Neural cell (in vitro differentiated cells): Measurements from ENCODE around the gene KRT74. TPM values are rescaled to one million over a fixed set of nuclear protein-coding genes. Genes with fewer than 3 reads are reported as not detected.
"Not testable (repeated sequence)": the region's sequence is repeated elsewhere in the genome, so short reads cannot be mapped to it uniquely, and the experiment has no call there.

Source experiments
- H2AFZ ChIP-seq: fragments of 200-600, 300-800 bp; sonication (generic), shearing (Covaris generic); 2 replicates; pipeline ENCODE4 v1.6.0; 2014; ENCODE audit warnings: low read depth, mild to moderate bottlenecking, antibody characterized with exemption, low read length, moderate library complexity
- H3F3A ChIP-seq: fragments of 200-600 bp; shearing (Covaris generic); 2 replicates; pipeline ENCODE4 v1.6.1; 2016; ENCODE audit warnings: mild to moderate bottlenecking, moderate library complexity, mixed read lengths, antibody characterized with exemption, low read length; ENCODE audit not compliant: insufficient read depth, poor library complexity, severe bottlenecking
- H3K27ac ChIP-seq: fragments of 200-600, 300-800 bp; sonication (generic), shearing (Covaris generic); 2 replicates; pipeline ENCODE4 v1.5.1; 2014; ENCODE audit warnings: mild to moderate bottlenecking, low read length, moderate library complexity
- H3K27me3 ChIP-seq: fragments of 300-800, 200-600 bp; sonication (generic), shearing (Covaris generic); 2 replicates; pipeline ENCODE4 v1.6.0; 2014; ENCODE audit warnings: mild to moderate bottlenecking, low read depth, low read length, moderate library complexity; ENCODE audit not compliant: insufficient read depth
- H3K36me3 ChIP-seq: fragments of 300-800, 200-600 bp; sonication (generic), shearing (Covaris generic); 2 replicates; pipeline ENCODE4 v1.5.1; 2014; ENCODE audit warnings: mild to moderate bottlenecking, antibody characterized with exemption, low read length, moderate library complexity; ENCODE audit not compliant: insufficient read depth
- H3K4me2 ChIP-seq: fragments of 300-800, 200-600 bp; sonication (generic), shearing (Covaris generic); 2 replicates; pipeline ENCODE4 v1.6.0; 2014; ENCODE audit warnings: mild to moderate bottlenecking, low read length
- H3K4me3 ChIP-seq: fragments of 300-800, 200-600 bp; sonication (generic), shearing (Covaris generic); 2 replicates; pipeline ENCODE4 v1.5.1; 2014; ENCODE audit warnings: mild to moderate bottlenecking, low read length, moderate library complexity
- H3K79me2 ChIP-seq: fragments of 200-600 bp; shearing (Covaris generic); replicated peaks from 2 replicates; pipeline ENCODE4 v1.6.0; 2014; ENCODE audit warnings: mild to moderate bottlenecking, low read length, moderate library complexity; ENCODE audit not compliant: insufficient read depth
- H3K9ac ChIP-seq: fragments of 300-800, 200-600 bp; sonication (generic), shearing (Covaris generic); 2 replicates; pipeline ENCODE4 v1.6.1; 2016; ENCODE audit warnings: mild to moderate bottlenecking, low read length, mixed read lengths
- H3K9me2 ChIP-seq: fragments of 200-600 bp; shearing (Covaris generic); 2 replicates; pipeline ENCODE4 v1.6.1; 2016; ENCODE audit warnings: mild to moderate bottlenecking, low read length, mixed read lengths; ENCODE audit not compliant: insufficient read depth
- H3K9me3 ChIP-seq: fragments of 200-600, 300-800 bp; sonication (generic), shearing (Covaris generic); 2 replicates; pipeline ENCODE4 v1.6.1; 2016; ENCODE audit warnings: mild to moderate bottlenecking, mixed run types, low read length, moderate library complexity, mixed read lengths
- H4K20me1 ChIP-seq: fragments of 200-600 bp; shearing (Covaris generic); 2 replicates; pipeline ENCODE4 v1.6.1; 2016; ENCODE audit warnings: mild to moderate bottlenecking, mixed run types; ENCODE audit not compliant: insufficient read depth
- EP300 ChIP-seq: fragments of 450-650 bp; conservative IDR thresholded peaks from 2 replicates; pipeline ENCODE4 v1.6.1; 2014; ENCODE audit warnings: antibody characterized with exemption, mild to moderate bottlenecking, moderate library complexity; ENCODE audit not compliant: poor library complexity, severe bottlenecking
- EZH2 ChIP-seq: fragments of 200-600, 300-800 bp; shearing (Covaris generic), sonication (generic); IDR thresholded peaks from 2 replicates; pipeline ENCODE4 v1.6.1; 2014; ENCODE audit warnings: antibody characterized with exemption, low read length, borderline replicate concordance, mild to moderate bottlenecking; ENCODE audit not compliant: insufficient read depth, poor library complexity, severe bottlenecking
- MXI1 ChIP-seq: fragments of 450-650 bp; conservative IDR thresholded peaks from 2 replicates; pipeline ENCODE4 v1.6.1; 2014; ENCODE audit warnings: antibody characterized with exemption, mild to moderate bottlenecking; ENCODE audit not compliant: poor library complexity, severe bottlenecking
- POLR2AphosphoS5 ChIP-seq: IDR thresholded peaks from 2 replicates; pipeline ENCODE4 v1.6.1; 2012
- RAD21 ChIP-seq: fragments of 450-650 bp; conservative IDR thresholded peaks from 2 replicates; pipeline ENCODE4 v1.6.1; 2014; ENCODE audit warnings: antibody characterized with exemption, mild to moderate bottlenecking, moderate library complexity
- SMC3 ChIP-seq: fragments of 450-650 bp; conservative IDR thresholded peaks from 2 replicates; pipeline ENCODE4 v1.6.1; 2014; ENCODE audit warnings: antibody characterized with exemption, mild to moderate bottlenecking, moderate library complexity; ENCODE audit not compliant: poor library complexity
- TAF1 ChIP-seq: IDR thresholded peaks from 2 replicates; pipeline ENCODE4 v1.6.1; 2012; ENCODE audit warnings: low read depth
- polyA plus RNA-seq: library from polyadenylated mRNA; depleted of rRNA; stranded (reverse); fragments of >200 nt; gene quantifications from 2 replicates; pipeline ENCODE4 v1.2.3, GENCODE V29; 2014
- TF ChIP-seq, protein P1 (sequence below): IDR thresholded peaks from 2 replicates; pipeline ENCODE4 v1.6.1; 2012; ENCODE audit warnings: borderline replicate concordance
- TF ChIP-seq, protein P2 (sequence below): fragments of 450-650 bp; IDR thresholded peaks from 2 replicates; pipeline ENCODE4 v1.5.1; 2014; ENCODE audit warnings: antibody characterized with exemption, mild to moderate bottlenecking, moderate library complexity; ENCODE audit not compliant: poor library complexity, severe bottlenecking

KRT74 gene
- polyA plus RNA-seq, 1 donor from 2014 or later: not detected

DNA sequence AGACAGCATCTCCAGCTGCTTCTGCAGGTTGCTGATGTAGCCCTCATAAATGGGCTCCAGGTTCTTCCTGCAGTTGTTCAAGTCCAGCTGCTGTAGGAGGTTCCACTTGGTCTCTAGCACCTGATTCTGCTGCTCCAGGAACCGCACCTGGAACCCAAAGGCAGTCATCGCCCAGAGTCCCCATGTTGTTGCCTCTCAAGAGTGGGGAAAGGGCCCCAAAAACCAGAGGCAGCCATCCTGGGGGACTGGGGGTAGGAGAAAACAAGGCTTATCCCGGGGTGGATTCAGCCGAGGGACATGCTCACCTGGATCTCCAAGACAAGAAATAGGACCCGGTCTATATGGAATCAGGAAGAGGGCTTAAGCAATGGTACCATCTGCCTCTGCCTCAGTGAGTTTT is 25.3 kb upstream of the KRT74 start:
- H3K79me2 ChIP-seq: no peaks in the 10 kb centered on the region
- no peak overlapping the region for H2AFZ ChIP-seq
- TF ChIP-seq TAF1: no peak
- TF ChIP-seq MXI1: no peak
- TF ChIP-seq SMC3: no peak
- TF ChIP-seq EP300: no peak
- TF ChIP-seq, protein P1, sequence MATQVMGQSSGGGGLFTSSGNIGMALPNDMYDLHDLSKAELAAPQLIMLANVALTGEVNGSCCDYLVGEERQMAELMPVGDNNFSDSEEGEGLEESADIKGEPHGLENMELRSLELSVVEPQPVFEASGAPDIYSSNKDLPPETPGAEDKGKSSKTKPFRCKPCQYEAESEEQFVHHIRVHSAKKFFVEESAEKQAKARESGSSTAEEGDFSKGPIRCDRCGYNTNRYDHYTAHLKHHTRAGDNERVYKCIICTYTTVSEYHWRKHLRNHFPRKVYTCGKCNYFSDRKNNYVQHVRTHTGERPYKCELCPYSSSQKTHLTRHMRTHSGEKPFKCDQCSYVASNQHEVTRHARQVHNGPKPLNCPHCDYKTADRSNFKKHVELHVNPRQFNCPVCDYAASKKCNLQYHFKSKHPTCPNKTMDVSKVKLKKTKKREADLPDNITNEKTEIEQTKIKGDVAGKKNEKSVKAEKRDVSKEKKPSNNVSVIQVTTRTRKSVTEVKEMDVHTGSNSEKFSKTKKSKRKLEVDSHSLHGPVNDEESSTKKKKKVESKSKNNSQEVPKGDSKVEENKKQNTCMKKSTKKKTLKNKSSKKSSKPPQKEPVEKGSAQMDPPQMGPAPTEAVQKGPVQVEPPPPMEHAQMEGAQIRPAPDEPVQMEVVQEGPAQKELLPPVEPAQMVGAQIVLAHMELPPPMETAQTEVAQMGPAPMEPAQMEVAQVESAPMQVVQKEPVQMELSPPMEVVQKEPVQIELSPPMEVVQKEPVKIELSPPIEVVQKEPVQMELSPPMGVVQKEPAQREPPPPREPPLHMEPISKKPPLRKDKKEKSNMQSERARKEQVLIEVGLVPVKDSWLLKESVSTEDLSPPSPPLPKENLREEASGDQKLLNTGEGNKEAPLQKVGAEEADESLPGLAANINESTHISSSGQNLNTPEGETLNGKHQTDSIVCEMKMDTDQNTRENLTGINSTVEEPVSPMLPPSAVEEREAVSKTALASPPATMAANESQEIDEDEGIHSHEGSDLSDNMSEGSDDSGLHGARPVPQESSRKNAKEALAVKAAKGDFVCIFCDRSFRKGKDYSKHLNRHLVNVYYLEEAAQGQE: no peak
- TF ChIP-seq, protein P2, sequence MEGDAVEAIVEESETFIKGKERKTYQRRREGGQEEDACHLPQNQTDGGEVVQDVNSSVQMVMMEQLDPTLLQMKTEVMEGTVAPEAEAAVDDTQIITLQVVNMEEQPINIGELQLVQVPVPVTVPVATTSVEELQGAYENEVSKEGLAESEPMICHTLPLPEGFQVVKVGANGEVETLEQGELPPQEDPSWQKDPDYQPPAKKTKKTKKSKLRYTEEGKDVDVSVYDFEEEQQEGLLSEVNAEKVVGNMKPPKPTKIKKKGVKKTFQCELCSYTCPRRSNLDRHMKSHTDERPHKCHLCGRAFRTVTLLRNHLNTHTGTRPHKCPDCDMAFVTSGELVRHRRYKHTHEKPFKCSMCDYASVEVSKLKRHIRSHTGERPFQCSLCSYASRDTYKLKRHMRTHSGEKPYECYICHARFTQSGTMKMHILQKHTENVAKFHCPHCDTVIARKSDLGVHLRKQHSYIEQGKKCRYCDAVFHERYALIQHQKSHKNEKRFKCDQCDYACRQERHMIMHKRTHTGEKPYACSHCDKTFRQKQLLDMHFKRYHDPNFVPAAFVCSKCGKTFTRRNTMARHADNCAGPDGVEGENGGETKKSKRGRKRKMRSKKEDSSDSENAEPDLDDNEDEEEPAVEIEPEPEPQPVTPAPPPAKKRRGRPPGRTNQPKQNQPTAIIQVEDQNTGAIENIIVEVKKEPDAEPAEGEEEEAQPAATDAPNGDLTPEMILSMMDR: no peak
- TF ChIP-seq POLR2AphosphoS5: no peak
- no peak for TF ChIP-seq RAD21
- TF ChIP-seq EZH2: no peak

DNA sequence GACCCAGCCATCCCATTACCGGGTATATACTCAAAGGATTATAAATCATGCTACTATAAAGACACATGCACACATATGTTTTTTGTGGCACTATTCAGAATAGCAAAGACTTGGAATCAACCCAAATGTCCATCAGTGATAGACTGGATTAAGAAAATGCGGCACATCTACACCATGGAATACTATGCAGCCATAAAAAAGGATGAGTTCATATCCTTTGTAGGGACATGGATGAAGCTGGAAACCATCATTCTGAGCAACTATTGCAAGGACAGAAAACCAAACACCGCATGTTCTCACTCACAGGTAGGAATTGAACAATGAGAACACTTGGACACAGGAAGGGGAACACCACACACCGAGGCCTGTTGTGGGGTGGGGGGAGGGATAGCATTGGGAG is 20.6 kb upstream of the KRT74 start:
- H3K9me2 ChIP-seq, H3K79me2 ChIP-seq, H4K20me1 ChIP-seq, H3K36me3 ChIP-seq, H3K9me3 ChIP-seq, H3K9ac ChIP-seq, H3K4me3 ChIP-seq, H3K4me2 ChIP-seq, H3F3A ChIP-seq, H2AFZ ChIP-seq, H3K27ac ChIP-seq, H3K27me3 ChIP-seq: not testable (repeated sequence)

More for the DNA sequence above, 25.3 kb upstream of the KRT74 start:
- Histone ChIP-seq H3F3A (no peaks in the 10 kb centered on the region), H3K9ac (no peak overlapping the region), H3K27me3 (no peaks in the 10 kb centered on the region), H3K27ac (no peak overlapping the region), H3K4me2 (no peak overlapping the region), H3K9me2 (no peaks in the 10 kb centered on the region), H3K9me3 (no peaks in the 10 kb centered on the region), H3K36me3 (no peaks in the 10 kb centered on the region), H3K4me3 (no peak overlapping the region), H4K20me1 (no peaks in the 10 kb centered on the region)

DNA sequence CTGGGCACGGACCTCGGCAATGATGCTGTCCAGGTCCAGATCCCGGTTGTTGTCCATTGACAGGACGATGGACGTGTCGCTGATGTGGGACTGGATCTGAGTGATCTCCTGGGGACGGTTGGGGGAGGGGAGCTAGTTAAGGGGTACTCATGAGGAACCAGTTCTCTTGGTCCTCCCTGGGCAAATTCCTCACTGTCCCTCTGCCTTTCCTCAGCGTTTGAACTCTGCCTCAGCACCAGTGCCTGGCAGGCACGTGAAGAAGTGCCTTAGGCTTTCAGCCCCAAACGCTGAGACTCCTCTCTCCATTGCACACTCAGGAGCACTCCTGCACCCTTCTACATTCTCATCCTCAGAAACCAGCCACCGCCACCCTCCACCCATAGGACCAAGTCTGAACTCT is 17.9 kb upstream of the KRT74 start:
- no peak overlapping the region for H3K9ac ChIP-seq

More for the DNA sequence above, 17.9 kb upstream of the KRT74 start:
- Histone ChIP-seq H3K27me3 (no peaks in the 10 kb centered on the region), H3K9me2 (no peaks in the 10 kb centered on the region), H3F3A (no peaks in the 10 kb centered on the region), H3K9me3 (no peaks in the 10 kb centered on the region), H3K36me3 (no peaks in the 10 kb centered on the region), H3K79me2 (no peaks in the 10 kb centered on the region), H3K27ac (no peak overlapping the region), H4K20me1 (no peaks in the 10 kb centered on the region), H3K4me2 (no peak overlapping the region), H2AFZ (no peak overlapping the region), H3K4me3 (no peak overlapping the region)
- TF ChIP-seq RAD21 (no peak), MXI1 (no peak), TAF1 (no peak), SMC3 (no peak), POLR2AphosphoS5 (no peak), EP300 (no peak), EZH2 (no peak)
- TF ChIP-seq, protein P2: no peak
- TF ChIP-seq, protein P1: no peak
